AG20443 (cell line): ENCODE measurements around the gene GPRC5C.

Source experiments
- DNase-seq: peaks from one replicate; pipeline ENCODE4 v3.0.0; 2012; ENCODE audit warnings: low spot score, mixed read lengths

The GPRC5C gene

GRCh38 chr17:74407384-74407783, 24.5 kb upstream of the GPRC5C start:
- DNase-seq, result no peak

- no peak for DNase-seq
These were observed 23.6 kb upstream of the GPRC5C start for GRCh38 chr17:74408262-74408661.

DNA sequence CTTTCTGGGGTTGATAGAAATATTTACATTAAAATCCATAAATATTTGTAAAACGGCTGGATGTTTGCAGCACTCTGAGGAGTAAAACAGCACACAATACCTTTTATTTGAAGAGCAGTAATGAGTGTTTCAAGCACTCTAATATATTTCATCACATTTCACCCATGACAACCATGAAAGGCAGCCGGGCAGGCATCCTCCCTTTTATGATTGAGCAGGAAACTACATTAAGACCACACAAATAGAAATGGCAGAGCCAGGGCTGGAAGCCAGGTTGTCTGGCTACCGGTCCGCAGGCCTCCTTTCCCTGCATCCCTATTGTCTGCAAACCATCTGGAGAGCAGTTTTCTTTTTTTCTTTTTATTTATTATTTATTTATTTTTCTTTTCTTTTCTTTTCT, 23.1 kb upstream of the GPRC5C start:
- DNase-seq, result no peak

GRCh38 chr17:74410001-74410443, 21.9 kb upstream of the GPRC5C start:
- DNase-seq, result no peak

DNA sequence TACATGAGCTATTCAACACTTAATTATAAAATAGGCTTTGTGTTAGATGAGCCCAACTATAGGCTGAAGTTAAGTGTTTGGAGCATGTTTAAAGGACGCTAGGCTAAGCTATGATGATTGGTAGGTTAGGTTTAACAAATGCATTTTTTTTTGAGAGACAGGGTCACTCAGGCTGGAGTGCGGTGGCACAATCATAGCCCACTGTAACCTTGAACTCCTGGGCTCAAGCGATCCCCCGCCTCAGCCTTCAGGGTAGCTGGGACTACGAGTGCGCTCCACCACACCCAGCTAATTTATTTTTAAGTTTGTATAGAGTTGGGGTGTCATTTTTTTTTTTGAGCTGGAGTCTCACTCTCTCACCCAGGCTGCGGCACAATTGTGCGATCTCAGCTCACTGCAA, 19.3 kb upstream of the GPRC5C start:
- DNase-seq, result no peak

DNA sequence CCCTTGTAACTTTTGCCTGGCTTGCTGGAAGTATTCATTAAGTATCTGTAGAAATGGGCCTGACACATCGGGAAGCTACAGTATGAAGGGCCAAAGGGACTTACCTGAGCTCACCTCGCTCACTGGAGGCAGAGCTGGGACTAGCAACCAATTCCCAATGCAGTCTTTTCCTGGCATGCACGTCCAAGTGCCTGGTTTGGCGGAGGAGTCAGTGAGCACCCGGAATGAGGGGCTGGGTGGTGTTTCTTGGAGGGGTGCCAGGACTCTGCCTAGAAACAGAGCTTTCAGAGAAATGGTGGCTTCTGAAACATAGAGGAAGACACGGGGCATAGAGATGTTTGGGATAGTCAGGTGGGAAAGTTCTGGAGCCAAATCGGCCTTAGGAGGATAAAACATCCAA, 18.4 kb upstream of the GPRC5C start:
- no peak for DNase-seq

DNA sequence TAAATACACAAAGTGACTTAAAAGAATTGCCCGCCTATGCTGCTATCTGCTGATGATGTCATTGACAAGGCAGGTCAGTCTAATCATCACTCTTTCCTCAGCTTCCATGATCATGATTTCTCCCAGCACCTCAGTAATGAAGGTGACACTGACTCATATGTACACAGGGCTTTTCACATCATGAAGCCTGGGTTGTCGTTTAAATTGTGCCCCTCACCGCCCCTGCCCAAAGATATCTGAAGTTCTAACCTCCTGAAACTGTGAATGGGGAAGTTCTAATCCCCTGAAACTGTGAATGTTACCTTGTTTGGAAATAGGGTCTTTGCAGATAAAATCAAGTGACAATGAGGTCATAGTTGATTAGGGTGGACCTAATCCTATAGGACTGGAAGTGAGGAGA, 17.4 kb upstream of the GPRC5C start:
- DNase-seq, result no peak

GRCh38 chr17:74415608-74416396, 16.1 kb upstream of the GPRC5C start:
- no peak for DNase-seq

- peak; percentile 51 for DNase-seq
These were observed 14.5 kb upstream of the GPRC5C start for GRCh38 chr17:74417178-74418045.

GRCh38 chr17:74419928-74420411, 11.9 kb upstream of the GPRC5C start:
- no peak for DNase-seq

DNA sequence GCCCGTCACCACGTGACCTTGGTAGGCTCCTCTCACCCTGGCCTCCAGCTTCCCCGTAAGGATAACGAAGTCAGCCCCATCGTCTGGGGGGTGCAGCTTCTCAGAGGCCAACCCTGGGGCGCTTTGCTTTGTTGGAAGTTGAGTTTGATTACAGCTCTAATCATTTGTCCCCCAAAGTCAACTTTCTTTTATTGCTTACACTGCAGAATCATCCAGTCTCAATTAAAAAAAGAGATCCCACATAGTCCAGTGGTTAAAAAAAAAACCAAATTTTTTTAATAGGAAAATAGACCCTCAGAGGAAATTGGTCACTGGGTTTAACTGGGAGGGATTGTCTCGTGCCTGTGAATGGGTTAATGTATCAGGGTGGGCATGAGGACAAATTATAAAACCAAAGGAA, 7.8 kb upstream of the GPRC5C start:
- no peak for DNase-seq

DNA sequence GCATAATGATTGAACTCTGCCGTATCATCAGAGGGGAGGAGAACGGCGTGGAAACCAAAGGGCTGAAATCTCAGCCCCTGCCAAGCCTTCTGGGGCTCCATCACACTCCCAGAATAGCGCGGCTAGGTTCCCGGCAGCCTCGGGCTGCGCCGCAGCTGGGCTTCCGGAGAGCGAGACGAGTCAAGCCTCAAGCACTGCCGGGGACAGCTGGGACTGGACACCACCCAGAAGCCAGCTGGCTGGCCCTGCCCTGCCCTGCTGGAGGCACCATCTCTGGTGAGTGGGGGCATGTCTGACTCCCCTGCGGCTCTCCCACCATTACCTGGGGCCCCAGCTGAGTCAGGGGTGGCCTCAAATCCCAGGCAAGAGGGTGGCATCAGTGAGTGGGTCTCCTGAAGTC, 7.2 kb upstream of the GPRC5C start:
- DNase-seq, result no peak

DNA sequence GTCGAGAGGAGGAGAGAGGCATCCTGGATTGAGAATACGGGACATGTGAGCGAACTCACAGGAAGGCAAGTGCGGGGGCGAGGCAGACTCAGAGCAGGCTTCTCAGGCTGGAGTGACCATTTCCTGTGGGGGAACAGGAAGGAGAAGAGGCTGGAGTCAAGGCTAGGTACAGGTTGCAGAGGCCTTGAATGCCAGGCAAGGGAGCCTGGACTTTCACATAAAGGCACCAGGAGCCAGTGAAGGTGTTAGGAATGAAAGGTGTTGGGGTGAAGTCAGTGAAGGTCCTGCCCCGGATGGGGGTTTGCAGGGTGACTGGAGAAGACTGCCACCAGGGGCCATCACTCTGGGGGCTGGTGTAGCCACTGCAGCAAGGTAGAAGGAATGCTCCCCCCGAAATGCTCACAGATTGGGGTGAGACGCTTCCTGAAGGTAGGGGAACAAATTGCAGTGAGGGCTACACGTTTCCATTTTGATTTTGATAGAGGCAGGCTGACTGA, 5.3 kb upstream of the GPRC5C start:
- no peak for DNase-seq

DNA sequence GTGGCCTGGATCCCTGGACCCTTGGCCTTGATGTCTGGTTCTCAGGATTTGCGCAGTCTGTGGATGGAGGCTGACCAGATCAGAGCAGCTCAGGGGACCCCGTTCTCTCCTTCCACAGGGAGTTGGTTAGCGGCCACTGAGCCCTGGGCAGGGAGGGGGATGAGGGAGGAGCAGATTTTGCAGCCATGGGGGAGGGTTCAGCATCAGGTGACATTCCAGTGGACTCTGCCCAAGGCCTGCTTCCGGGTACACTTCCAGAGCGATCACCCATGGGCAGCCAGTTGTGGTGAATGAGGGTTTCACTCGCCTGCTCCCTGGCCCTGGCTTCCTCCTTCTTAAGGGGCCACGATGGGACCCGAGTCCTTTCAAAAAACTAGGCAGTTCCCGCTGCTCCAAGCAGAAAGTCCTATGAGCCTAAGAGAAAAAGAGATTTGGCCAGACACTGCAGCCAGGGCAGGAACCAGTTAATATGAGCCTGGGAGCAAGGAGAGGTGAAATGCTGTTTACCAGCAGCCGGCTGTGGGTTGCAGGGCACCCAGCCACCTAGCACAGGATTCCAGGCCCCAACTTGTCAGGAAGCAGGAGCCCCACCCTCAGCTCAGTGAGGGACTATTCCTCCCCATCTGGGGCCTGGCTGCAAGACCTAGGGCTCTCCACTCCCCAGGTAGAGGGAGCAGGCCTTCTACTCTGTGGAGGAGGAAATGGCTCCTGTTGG, 4.7 kb upstream of the GPRC5C start:
- no peak for DNase-seq

DNA sequence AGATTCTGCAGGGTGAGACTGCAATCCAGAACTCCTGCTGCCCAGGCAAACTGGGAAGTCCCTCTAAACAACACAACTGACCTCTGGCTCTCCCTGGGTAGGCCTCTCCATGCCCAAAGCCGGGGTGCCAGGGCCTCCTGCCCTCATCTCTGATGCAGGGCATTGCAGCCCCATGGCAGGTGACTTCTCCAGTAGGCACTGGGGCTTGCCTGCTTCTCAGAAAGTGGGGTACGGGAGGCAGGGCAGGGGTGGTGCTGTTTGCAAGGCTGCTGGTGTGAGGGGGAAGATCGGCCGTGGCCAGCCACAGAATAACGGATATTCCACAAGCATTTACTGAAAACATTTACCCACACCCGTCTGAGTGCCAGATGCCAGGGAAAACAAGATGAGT, 4.1 kb upstream of the GPRC5C start:
- no peak for DNase-seq

DNA sequence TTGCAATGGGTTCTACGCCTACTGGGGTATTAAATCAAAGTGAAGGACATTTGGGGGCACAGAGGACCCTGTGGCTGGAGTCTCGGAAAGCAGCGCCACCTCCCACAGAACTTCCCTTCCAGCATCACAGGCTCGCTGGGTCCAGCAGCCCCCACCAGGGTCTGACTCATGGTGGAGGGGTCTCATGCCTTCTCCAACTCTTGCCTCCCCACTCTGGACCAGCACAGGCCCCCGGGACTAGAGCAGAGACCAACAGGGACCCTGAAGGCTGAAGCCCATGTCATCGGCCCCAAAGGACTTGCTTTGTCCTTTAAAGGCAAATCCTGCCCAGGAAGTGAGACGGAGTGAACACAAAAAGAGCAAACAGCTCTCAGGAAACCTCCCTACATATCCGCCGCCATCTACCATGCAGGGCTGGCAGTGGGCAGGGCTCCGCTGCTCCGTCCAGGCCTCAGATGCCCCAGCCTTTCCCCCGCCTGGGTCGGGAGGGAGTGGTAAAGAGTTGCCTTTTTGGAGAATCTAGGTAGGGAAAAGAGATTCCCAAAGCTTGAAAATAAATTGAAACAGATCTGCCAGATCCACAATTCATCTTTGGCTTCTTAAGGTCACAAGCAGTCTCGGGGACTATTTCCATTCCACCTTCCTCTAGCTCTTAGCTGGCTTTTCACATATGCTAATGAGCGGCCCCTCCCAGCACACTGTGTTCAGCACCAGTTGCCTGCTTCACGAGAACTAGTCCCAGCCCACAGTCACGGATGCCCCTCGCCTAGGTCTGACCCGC, 2.1 kb upstream of the GPRC5C start:
- DNase-seq, result no peak

DNA sequence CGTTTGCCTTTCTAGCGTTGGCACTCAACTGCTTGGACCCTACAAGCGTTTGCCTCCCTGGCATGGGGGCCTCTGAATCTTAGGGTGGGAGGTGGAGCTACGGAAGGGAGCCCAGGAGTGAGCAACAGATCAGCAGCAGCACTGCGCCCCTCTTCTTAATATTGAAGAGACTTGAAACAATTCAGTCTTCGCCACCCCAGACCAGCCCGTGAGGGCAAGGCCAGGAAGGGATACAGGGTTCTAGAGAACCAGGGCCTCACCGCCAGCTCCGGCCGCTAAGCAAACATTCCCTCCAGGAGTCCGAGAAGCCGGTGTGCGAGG, 1.5 kb upstream of the GPRC5C start:
- DNase-seq, result no peak

- DNase-seq, result peak; percentile 78
These were observed 951 bp upstream of the GPRC5C start for GRCh38 chr17:74430706-74431567.

- DNase-seq, result no peak
These were observed 469 bp downstream of the GPRC5C start for GRCh38 chr17:74432424-74432690.

DNA sequence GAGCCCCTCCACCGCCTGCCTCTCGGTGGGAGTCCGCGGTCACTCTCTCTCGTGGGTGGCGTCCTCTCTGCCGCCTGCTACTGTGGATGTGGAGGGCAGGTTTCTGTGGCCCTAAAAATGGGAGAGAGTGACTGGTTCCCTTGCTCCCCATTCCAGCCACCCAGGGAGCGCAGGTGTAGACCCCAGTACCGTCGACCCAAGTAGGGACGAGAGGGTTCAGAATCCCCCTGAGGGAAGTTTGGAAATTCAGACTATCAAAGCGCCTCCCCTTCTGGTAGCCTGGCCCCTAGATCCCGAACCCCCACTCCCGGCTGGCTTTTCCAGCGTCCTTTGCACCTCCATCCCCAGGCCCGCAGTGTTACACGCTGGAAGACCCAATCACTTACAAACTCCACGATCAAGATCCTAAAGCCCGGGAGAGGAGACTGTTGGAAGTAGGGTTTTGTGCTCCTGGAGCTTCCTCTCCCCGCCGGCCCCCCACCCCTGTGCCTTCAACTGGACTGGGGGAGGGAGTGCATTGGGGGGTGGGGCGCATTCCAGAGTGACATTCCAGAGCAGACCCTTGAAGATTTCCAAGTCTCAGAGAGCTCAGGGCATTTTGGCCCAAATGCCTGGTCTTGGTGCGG, 991 bp downstream of the GPRC5C start:
- no peak for DNase-seq
